ENCODE measurements around the gene ERF. TPM values are rescaled to one million over a fixed set of nuclear protein-coding genes. Genes with fewer than 3 reads are reported as not detected.

Gene ERF
- total RNA-seq, 1 donor: 30.4 TPM

- no peak for DNase-seq (ENCODE audit: low read depth)
- no peak overlapping the region for H3K4me3 ChIP-seq (ENCODE audit: low read depth, low read length)
- TF ChIP-seq, protein P1, sequence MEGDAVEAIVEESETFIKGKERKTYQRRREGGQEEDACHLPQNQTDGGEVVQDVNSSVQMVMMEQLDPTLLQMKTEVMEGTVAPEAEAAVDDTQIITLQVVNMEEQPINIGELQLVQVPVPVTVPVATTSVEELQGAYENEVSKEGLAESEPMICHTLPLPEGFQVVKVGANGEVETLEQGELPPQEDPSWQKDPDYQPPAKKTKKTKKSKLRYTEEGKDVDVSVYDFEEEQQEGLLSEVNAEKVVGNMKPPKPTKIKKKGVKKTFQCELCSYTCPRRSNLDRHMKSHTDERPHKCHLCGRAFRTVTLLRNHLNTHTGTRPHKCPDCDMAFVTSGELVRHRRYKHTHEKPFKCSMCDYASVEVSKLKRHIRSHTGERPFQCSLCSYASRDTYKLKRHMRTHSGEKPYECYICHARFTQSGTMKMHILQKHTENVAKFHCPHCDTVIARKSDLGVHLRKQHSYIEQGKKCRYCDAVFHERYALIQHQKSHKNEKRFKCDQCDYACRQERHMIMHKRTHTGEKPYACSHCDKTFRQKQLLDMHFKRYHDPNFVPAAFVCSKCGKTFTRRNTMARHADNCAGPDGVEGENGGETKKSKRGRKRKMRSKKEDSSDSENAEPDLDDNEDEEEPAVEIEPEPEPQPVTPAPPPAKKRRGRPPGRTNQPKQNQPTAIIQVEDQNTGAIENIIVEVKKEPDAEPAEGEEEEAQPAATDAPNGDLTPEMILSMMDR (IDR thresholded peaks at IDR 0.05; ENCODE audit: insufficient read depth, low read length): no peak
Measured at GRCh38 chr19:42235181-42235580, 19.7 kb downstream of the ERF start.

- DNase-seq (ENCODE audit: low read depth): no peak
- TF ChIP-seq, protein P1 (IDR thresholded peaks at IDR 0.05; ENCODE audit: insufficient read depth, low read length): no peak
- H3K4me3 ChIP-seq (ENCODE audit: low read depth, low read length): no peak overlapping the region
Measured at GRCh38 chr19:42234364-42234763, 20.6 kb downstream of the ERF start.

GRCh38 chr19:42233678-42234292 lies 21.1 kb downstream of the ERF start:
- H3K4me3 ChIP-seq (ENCODE audit: low read depth, low read length): no peak overlapping the region
- TF ChIP-seq, protein P1 (IDR thresholded peaks at IDR 0.05; ENCODE audit: insufficient read depth, low read length): no peak
- no peak for DNase-seq (ENCODE audit: low read depth)

DNA sequence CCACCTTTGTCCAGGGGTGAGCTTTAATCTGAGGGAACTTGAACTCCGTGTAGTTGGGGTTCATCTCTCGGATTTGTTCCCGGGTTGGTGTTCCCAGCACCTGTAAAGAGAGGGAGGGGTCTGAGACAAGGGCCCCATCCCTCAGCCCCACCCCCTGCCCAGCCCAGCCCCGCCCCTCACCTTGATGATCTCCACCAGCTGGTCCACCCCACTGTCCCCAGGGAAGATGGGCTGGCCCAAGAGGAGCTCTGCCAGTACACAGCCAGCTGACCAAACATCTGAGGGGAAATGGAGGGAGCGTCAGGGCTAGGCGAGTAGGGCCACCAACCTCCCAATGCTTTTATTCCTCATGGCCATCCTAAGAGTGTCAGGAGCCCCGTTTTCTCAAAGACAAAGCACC lies 21.8 kb downstream of the ERF start:
- no peak for DNase-seq (ENCODE audit: low read depth)
- H3K4me3 ChIP-seq (ENCODE audit: low read depth, low read length): no peak overlapping the region
- TF ChIP-seq, protein P1 (IDR thresholded peaks at IDR 0.05; ENCODE audit: insufficient read depth, low read length): no peak

- TF ChIP-seq, protein P1 (IDR thresholded peaks at IDR 0.05; ENCODE audit: insufficient read depth, low read length): no peak
- no peak overlapping the region for H3K4me3 ChIP-seq (ENCODE audit: low read depth, low read length)
- DNase-seq (ENCODE audit: low read depth): no peak
Measured at GRCh38 chr19:42232435-42232834, 22.5 kb downstream of the ERF start.

DNA sequence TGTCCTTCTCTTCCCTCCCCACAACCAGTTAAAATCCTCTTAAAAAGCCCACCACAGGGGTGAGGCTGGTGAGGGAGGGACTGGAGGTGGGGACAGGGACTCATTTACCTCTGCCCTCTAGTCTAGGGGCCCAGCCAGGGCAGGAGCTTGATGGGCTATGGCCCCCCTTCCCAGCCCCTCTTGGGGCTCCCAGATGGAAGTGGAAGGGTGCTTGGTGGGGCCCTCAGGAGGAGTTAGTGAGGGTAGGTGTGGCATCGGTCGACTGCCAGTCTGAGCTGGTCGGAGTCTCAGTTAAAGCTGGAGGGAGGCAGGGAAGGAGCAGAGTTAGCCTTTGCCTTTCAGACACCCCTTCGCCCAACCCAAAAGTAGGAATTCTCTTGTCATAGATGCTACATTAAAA lies 24.4 kb downstream of the ERF start:
- DNase-seq (ENCODE audit: low read depth): no peak
- TF ChIP-seq, protein P1 (IDR thresholded peaks at IDR 0.05; ENCODE audit: insufficient read depth, low read length): no peak
- H3K4me3 ChIP-seq (ENCODE audit: low read depth, low read length): no peak overlapping the region

DNA sequence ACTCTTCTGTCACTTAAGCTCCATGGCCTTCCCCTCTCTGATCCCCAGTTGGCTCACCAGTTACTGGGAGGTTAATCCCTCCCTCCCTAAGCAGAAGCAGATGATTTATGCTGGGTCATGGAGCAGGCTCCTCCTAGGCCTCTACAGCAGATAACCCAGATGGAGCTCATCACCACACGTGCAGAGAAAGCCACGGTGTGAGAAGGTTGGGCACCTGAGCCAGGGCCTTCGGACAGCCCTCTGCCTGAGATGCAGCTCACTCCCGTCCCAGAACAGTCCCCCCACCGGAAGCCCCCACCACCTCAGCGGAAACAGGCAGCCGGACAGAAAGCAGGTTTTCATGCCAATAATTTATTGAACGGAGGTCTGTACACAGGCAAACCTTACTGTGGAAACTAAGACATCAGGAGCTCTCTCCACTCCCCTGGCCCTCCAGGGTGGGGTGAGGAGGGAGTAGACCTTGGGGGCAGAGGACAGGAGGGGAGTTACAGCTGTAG lies 25.0 kb downstream of the ERF start:
- H3K4me3 ChIP-seq (ENCODE audit: low read depth, low read length): no peak overlapping the region
- TF ChIP-seq, protein P1 (IDR thresholded peaks at IDR 0.05; ENCODE audit: insufficient read depth, low read length): no peak
- no peak for DNase-seq (ENCODE audit: low read depth)
